ENCODE measurements around the gene CD81. TPM values are rescaled to one million over a fixed set of nuclear protein-coding genes. Genes with fewer than 3 reads are reported as not detected.

CD81 gene
- polyA plus RNA-seq, 1 donor: 447 TPM

DNA sequence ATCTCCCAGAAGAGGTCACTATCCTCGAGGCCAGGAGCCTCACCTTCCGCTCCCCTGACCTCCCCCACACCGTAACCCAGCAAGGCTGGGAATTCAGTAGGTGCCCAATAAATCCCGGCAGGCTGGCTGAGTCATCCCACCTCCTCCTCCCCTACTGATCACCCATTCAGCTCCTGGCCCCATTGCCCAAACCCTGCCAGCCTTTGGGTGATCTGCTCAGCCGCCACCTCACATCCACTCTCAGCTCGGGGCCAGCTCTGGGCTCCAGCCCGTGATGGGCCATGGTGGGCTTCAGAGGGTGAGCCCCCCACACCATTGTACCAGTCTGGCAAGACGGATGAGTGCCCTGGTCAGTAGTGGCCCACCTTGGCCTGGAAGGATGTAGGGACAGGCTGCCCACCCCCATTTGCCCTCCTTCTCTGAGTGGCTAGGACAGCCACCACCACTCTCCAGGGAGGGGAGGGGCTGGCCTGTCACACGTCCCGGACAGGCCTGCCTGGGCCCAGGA, 59.0 kb downstream of the CD81 start:
- no peak for DNase-seq (ENCODE audit: low read depth)

DNA sequence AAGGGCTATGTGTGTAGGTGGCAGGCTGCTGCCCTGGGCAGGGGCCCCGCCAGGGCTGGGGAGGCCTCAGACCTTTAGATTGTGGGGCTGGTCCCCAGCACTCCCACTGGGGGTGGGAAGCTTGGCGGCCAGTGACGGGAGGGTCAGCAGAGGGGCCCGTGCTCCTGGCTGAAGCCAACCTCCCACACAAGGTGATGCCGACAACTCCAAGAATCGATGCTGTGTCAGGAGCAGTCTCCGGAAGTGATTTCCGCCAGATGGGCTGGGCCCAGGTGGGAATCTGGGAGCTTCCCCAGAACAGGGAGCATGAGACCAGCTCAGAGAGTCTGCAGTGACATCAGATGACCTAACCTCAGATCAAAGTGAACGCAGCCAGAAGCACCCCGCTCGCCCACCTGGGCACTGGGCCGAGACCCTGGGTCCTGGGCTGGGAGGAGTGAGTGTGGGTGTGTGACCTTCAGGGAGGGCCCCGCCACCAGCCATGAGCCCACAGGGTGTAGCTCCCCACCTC, 59.5 kb downstream of the CD81 start:
- no peak for DNase-seq (ENCODE audit: low read depth)

DNA sequence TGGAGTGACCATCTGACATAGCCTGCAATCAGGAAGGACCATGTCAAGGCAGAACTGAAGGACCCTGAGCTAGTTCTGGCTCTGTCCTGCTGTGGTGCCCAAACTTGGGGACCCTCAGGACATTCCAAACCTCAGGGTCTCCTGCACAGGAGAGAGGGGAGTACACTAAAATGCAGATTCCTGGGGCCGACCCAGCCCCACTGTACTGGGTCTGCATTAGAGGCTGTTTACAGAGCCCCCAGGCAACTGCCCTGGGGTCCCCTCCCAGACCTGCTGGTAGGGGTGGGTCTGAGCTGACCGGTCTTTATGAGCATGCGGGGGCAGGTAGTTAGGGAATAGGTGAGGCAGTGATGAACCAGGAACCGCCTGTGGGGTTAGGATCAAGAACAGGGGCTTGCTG, 60.4 kb downstream of the CD81 start:
- no peak for DNase-seq (ENCODE audit: low read depth)

DNA sequence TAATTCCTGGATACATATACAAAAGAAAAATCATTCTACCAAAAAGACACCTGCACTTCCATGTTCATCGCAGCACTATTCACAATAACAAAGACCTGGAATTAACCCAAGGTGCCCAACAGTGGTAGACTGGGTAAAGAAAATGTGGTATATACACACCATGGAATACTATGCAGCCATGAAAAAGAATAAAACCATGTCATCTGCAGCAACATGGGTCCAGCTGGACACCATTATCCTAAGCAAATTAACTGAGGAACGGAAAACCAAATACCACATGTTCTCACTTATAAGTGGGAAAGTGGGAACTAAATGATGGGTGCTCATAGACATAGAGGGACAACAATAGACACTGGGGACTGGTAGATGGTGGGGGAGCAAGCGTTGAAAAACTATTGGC, 62.7 kb downstream of the CD81 start:
- no peak for DNase-seq (ENCODE audit: low read depth)

DNA sequence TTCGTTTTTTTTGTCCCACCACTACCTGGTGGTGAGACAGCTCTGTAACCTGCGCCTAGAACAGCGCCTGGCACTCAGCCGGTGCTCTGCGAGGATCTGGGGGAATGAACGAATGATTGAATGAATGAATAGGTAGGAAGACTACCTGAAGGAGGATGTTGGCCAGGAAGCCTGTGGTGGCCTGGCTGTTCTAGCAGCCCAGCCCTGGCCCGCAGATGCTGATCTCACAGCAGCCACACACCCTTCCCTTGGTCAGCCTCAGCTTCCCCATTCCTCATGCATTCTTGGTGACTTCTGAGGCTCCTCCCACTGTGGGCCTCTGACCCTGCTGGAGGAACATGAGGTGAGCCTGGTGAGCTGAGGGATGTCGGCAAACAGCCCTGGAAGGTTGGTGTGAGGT, 63.5 kb downstream of the CD81 start:
- DNase-seq (ENCODE audit: low read depth): no peak

DNA sequence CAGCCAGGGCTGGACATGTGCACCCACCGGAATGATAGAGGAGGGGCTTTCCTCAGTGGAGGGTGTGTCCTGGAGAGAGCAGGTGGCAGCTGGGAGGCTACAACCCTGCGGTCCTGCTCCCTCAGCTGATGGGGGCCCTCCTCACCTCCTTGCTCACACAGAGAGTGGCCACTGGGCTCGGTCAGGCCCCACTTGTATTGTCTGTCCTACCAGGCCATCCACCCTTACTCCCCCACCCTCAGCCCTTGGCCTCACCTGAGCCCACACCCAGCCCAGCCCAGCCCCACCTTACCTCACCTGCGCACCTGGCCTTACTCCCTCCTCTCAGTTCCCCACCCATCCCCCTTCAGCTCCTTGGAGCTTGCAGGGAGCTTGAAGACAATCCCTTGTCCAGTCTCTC, 64.1 kb downstream of the CD81 start:
- no peak for DNase-seq (ENCODE audit: low read depth)

DNA sequence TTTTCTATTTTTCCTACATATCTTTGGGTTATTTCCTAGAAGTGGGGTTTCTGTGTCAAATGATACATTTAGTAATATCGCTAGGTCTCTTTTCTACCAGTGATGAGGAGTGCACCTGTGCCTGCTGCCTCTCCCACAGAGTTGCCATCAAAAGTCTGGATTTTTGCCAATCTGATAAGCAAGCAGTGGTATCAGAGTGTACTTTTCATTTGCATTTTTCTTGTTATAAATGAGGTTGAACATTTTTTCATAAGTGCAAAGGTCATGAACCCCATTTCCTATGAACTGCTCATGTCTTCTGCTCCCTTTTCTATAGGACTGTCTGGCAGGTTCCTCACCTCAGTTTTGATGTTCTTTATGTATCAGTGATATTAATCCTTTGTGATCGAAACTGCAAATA, 65.5 kb downstream of the CD81 start:
- DNase-seq (ENCODE audit: low read depth): no peak

DNA sequence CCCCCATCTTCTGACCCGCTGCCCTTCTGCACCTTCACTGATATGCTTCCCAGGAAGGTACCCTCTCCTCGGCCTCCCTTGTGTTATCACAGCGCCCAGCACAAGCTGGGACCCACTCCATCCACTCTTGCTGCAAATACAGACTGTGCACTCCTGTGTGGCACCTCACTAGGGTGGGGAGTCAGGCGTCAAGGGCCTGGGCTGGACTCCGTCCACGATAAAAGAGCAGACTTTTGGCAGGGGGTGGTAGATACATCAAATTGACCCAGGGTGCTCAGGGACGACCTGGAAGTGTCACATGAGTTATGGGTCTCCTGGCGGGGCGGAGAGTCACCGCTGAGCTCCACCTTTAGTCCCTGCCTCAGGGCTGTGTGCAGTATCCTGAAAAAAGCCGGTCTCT, 66.3 kb downstream of the CD81 start:
- DNase-seq (ENCODE audit: low read depth): no peak

DNA sequence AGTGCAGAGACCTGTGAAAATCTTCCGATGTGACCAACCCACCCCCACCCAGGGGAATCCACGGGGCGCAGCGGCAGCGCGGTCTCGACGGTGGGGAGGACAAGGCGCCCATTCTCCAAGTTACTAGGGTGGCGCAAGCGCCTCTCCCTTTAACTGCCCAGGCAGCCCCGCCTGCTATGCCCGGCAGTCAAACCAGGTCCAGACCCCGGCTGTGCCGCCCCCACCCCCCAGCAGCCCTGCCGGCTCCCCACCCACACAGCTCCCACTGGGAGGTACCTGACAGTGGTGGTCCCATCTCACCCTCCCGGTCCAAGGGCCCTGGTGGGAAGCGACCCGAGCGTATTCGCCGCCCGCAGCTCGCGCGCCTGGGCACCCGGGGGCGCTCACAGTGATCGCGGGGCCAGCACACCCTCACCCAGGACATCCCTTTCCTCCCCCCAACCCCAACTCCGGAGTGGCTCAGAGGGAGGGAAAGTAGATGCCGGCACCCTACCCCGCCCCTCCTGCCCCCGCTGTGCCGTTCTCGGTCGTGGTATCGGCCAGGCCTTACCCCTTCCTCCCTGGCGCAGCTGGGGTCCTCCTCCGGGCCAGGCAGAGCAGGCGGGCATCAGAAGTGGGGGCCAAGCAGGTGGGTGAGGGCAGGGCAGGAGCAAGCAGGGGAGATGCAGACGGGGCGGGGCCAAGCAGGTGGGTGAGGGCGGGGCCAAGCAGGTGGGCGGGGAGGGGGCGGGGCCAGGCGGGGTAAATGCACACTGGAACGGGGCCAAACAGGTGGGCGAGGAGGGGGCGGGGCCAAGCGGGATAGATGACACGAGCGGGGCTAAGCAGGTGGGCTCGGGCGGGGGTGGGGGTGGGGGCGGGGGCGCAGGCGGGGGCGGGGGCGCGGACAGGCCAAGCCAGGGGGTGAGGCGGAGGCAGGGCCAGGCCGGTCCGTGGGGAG, 67.0 kb downstream of the CD81 start, which contains the start of gene TRPM5:
TRPM5 (minus strand) TSS at position 634 of the 940 bp plus-strand sequence. CDS start 21,478 bp downstream, outside the sequence.
- DNase-seq (ENCODE audit: low read depth): no peak

DNA sequence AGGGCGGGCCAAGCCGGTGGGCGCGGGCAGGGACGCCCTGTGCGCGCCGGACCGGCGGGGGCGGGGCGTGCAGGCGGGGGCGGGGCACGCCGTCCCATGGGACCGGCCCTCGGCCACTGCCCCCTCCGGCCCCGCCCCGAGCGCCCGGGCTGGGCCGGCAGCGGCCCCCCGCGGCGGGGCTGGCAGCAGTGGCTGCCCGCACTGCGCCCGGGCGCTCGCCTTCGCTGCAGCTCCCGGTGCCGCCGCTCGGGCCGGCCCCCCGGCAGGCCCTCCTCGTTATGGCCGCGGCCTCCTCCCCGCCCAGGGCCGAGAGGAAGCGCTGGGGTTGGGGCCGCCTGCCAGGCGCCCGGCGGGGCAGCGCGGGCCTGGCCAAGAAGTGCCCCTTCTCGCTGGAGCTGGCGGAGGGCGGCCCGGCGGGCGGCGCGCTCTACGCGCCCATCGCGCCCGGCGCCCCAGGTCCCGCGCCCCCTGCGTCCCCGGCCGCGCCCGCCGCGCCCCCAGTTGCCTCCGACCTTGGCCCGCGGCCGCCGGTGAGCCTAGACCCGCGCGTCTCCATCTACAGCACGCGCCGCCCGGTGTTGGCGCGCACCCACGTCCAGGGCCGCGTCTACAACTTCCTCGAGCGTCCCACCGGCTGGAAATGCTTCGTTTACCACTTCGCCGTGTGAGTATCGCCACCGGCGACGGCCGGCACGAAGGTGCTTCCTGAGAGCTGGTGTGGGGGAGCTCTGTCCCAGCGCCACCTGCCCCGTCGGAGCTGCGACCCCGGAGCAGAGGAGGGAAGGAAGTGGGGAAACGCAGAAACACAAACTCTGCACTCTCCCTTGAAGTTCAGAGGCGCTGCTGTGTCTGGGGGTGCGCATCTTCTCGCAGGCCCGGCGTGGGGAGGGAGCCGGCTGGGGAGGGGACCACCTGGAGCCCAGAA, 68.0 kb downstream of the CD81 start, which contains the start of gene KCNQ1:
KCNQ1 (plus strand) TSS at position 188 of the 925 bp plus-strand sequence; CDS start at position 279, 91 bp downstream.
- no peak for DNase-seq (ENCODE audit: low read depth)

DNA sequence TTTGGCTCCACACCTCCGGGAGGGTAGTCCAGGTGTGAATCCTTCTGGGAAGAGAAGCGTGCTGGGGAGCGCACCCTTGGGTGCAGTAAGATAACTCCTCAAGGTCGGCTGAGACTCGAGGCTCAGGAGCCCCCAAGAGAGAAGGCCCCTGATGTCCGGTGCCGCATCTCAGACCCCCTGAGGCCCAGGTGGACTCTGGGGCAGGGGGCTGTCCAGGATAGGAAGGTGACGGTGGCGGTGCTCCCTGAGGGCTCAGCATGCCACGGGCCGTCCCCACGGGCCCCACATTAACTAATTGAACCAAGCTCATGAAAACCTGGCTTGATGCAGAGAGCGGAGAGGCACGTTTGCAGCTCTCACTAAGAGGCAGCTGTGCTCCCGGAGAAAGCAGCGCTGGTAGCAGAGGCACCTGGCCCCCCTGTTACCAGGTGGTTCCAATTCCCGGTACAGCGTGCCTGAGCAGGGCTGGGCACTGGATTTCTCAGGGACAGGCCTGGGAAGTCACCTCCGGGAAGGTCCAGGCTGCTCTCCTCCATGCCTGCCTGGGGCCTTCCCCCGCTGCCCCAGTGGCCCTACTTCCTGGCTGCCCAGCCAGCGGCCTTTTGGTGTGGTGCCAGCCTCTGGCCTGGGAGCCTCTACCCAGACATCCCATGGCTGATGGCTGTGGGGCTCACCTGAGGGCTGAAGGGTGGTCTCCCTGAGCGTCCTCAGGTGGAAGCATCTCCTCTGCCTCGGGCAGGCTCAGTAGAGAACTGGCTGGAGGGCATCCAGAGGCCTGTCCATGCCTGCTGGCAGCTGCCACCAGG, 68.8 kb downstream of the CD81 start:
- no peak for DNase-seq (ENCODE audit: low read depth)

DNA sequence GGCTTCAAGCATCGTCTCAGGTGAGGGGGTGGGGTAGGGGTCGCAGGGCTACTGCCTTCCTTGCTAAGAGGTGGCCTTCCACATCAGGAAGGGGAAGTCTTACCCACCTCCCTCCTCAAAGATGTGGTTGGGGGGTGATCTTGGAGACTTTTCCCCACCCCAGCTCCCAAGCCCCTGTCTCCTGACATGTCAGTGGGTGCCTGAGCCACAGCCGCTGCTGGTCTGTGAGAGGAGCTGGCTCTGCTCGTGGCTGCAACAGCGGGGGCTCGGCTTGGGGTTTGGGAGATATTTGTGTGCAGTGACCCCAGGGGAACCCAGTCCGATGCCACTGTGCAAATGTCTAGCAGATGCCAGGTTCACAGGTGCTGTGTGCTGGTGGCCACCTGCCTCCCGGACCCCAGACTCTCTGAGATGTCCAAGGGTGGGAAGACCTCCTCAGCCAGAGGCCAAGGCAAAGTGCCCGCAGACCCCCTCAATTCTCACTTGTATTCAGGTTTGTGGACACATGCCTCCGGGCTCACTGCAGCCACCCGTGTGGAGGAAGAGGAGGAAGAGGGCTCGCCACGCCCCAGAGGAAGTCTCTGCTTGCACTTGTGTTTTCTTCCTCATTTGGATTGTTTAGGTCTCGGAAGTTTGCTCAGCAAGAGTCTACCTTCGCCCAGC, 69.6 kb downstream of the CD81 start:
- no peak for DNase-seq (ENCODE audit: low read depth)

Other genes with a start within 250 kb of the CD81 start
- 3,671 TPM for gene IGF2, start 237.9 kb upstream of the CD81 start, polyA plus RNA-seq (ENCODE audit: insufficient read length)
- gene INS, start 216.1 kb upstream of the CD81 start, polyA plus RNA-seq (ENCODE audit: insufficient read length): not detected
- gene TH, start 205.5 kb upstream of the CD81 start, polyA plus RNA-seq (ENCODE audit: insufficient read length): 0.33 TPM
- gene ASCL2, start 106.7 kb upstream of the CD81 start, polyA plus RNA-seq (ENCODE audit: insufficient read length): 0.10 TPM
- 3.1 TPM for gene C11orf21, start 75.4 kb upstream of the CD81 start, polyA plus RNA-seq (ENCODE audit: insufficient read length)
- 3.0 TPM for gene TSPAN32, start 75.3 kb upstream of the CD81 start, polyA plus RNA-seq (ENCODE audit: insufficient read length)
- 20.3 TPM for gene TSSC4, start 23.4 kb downstream of the CD81 start, polyA plus RNA-seq (ENCODE audit: insufficient read length)
- 0.04 TPM for gene TRPM5, start 67.2 kb downstream of the CD81 start, polyA plus RNA-seq (ENCODE audit: insufficient read length)
- gene KCNQ1, start 67.7 kb downstream of the CD81 start, polyA plus RNA-seq (ENCODE audit: insufficient read length): 2.1 TPM